OCI-LY3 (cell line): ENCODE measurements around the gene IGFBPL1.

Experiments
- H2AFZ ChIP-seq: fragments of 200-600, 300-600 bp; shearing (Covaris generic); 2 replicates; pipeline ENCODE4 v1.6.0; 2014; ENCODE audit warnings: antibody characterized with exemption, low read depth, low read length
- H3K27ac ChIP-seq: fragments of 200-600, 300-600 bp; sonication (generic); 2 replicates; pipeline ENCODE4 v1.5.1; 2014; ENCODE audit warnings: mild to moderate bottlenecking, low read length, moderate library complexity, mixed read lengths
- H3K27me3 ChIP-seq: fragments of 200-600, 300-600 bp; sonication (generic); 2 replicates; pipeline ENCODE4 v1.6.1; 2014; ENCODE audit warnings: low read depth, low read length, mixed read lengths
- H3K36me3 ChIP-seq: fragments of 200-600, 300-600 bp; sonication (generic); replicated peaks from 2 replicates; pipeline ENCODE3; 2014; ENCODE audit warnings: low read depth, low read length, mixed read lengths
- H3K4me1 ChIP-seq: fragments of 300-600, 200-600 bp; sonication (generic); 2 replicates; pipeline ENCODE4 v1.6.1; 2014; ENCODE audit warnings: low read length, mixed read lengths
- H3K4me2 ChIP-seq: fragments of 200-600, 300-600 bp; sonication (generic); 2 replicates; pipeline ENCODE4 v1.6.1; 2014; ENCODE audit warnings: low read length, mixed read lengths
- H3K4me3 ChIP-seq: fragments of 300-600, 200-600 bp; sonication (generic); 2 replicates; pipeline ENCODE4 v1.5.1; 2014; ENCODE audit warnings: antibody characterized with exemption, mild to moderate bottlenecking, low read length, moderate library complexity
- H3K79me2 ChIP-seq: fragments of 300-600, 200-600 bp; shearing (Covaris generic); 2 replicates; pipeline ENCODE4 v1.6.1; 2014; ENCODE audit warnings: mild to moderate bottlenecking, low read length, mixed read lengths
- H3K9ac ChIP-seq: fragments of 300-600, 200-600 bp; shearing (Covaris generic); 2 replicates; pipeline ENCODE4 v1.6.0; 2014; ENCODE audit warnings: mild to moderate bottlenecking, low read length, moderate library complexity
- H3K9me3 ChIP-seq: fragments of 200-600, 300-600 bp; shearing (Covaris generic); 2 replicates; pipeline ENCODE4 v1.6.1; 2014; ENCODE audit warnings: low read length, mixed read lengths; ENCODE audit not compliant: insufficient read depth
- H4K20me1 ChIP-seq: fragments of 200-600, 300-600 bp; sonication (generic); 2 replicates; pipeline ENCODE4 v1.6.1; 2016; ENCODE audit warnings: low read length, mixed read lengths; ENCODE audit not compliant: insufficient read depth
- CTCF ChIP-seq: fragments of 200-600, 300-600 bp; sonication (generic); IDR thresholded peaks from 2 replicates; pipeline ENCODE4 v1.5.1; 2014; ENCODE audit warnings: antibody characterized with exemption, low read length, low read depth
- EZH2phosphoT487 ChIP-seq: fragments of 200-600 bp; shearing (Covaris generic); IDR thresholded peaks from 2 replicates; pipeline ENCODE4 v1.6.1; 2018; ENCODE audit warnings: antibody characterized with exemption, mixed run types, low read depth

Gene IGFBPL1

GRCh38 chr9:38362852-38363588 is 61.2 kb downstream of the IGFBPL1 start:
- H3K4me2 ChIP-seq, result no peak overlapping the region
- H3K36me3 ChIP-seq, result no peaks in the 10 kb centered on the region
- H3K4me1 ChIP-seq, result no peaks in the 10 kb centered on the region
- H3K4me3 ChIP-seq, result no peak overlapping the region
- H2AFZ ChIP-seq, result no peak overlapping the region
- no peak overlapping the region for H3K27ac ChIP-seq
- no peaks in the 10 kb centered on the region for H4K20me1 ChIP-seq
- H3K27me3 ChIP-seq, result 0 out of 2 replicates have a peak, but pooled peaks cover 3% of the 10 kb centered on the region
- no peaks in the 10 kb centered on the region for H3K79me2 ChIP-seq
- no peak for TF ChIP-seq EZH2phosphoT487
- TF ChIP-seq CTCF, result peak; percentile 66
- H3K9ac ChIP-seq, result no peak overlapping the region
- no peaks in the 10 kb centered on the region for H3K9me3 ChIP-seq

GRCh38 chr9:38361473-38361850 is 62.8 kb downstream of the IGFBPL1 start:
- no peaks in the 10 kb centered on the region for H3K36me3 ChIP-seq
- no peaks in the 10 kb centered on the region for H3K9me3 ChIP-seq
- TF ChIP-seq EZH2phosphoT487 (no peak), CTCF (no peak)
- H3K79me2 ChIP-seq, result no peaks in the 10 kb centered on the region
- no peak overlapping the region for H2AFZ ChIP-seq
- H3K4me2 ChIP-seq, result no peak overlapping the region
- H3K9ac ChIP-seq, result no peak overlapping the region
- no peaks in the 10 kb centered on the region for H4K20me1 ChIP-seq
- H3K27ac ChIP-seq, result no peak overlapping the region
- no peak overlapping the region for H3K4me3 ChIP-seq
- no peaks in the 10 kb centered on the region for H3K4me1 ChIP-seq
- 0 out of 2 replicates have a peak, but pooled peaks cover 3% of the 10 kb centered on the region for H3K27me3 ChIP-seq

- Histone ChIP-seq H3K9ac (no peak overlapping the region), H3K79me2 (no peaks in the 10 kb centered on the region), H3K4me2 (no peak overlapping the region), H3K4me3 (no peak overlapping the region), H3K36me3 (no peaks in the 10 kb centered on the region), H3K27ac (no peak overlapping the region), H3K27me3 (0 out of 2 replicates have a peak, but pooled peaks cover 3% of the 10 kb centered on the region), H3K9me3 (no peaks in the 10 kb centered on the region), H2AFZ (no peak overlapping the region), H3K4me1 (no peaks in the 10 kb centered on the region), H4K20me1 (no peaks in the 10 kb centered on the region)
- no peak for TF ChIP-seq EZH2phosphoT487
- TF ChIP-seq CTCF, result no peak
Measured at GRCh38 chr9:38360839-38361472, 63.3 kb downstream of the IGFBPL1 start.

GRCh38 chr9:38359689-38360385 is 64.4 kb downstream of the IGFBPL1 start:
- H3K36me3 ChIP-seq, result no peaks in the 10 kb centered on the region
- TF ChIP-seq EZH2phosphoT487, result no peak
- TF ChIP-seq CTCF, result no peak
- no peaks in the 10 kb centered on the region for H3K79me2 ChIP-seq
- no peaks in the 10 kb centered on the region for H3K27me3 ChIP-seq
- no peaks in the 10 kb centered on the region for H3K9me3 ChIP-seq
- H3K4me2 ChIP-seq, result no peak overlapping the region
- H3K4me3 ChIP-seq, result no peak overlapping the region
- H3K27ac ChIP-seq, result no peak overlapping the region
- no peaks in the 10 kb centered on the region for H3K4me1 ChIP-seq
- H2AFZ ChIP-seq, result no peak overlapping the region
- H3K9ac ChIP-seq, result no peak overlapping the region
- no peaks in the 10 kb centered on the region for H4K20me1 ChIP-seq
